ENCODE data around the gene FCAR.

DNA sequence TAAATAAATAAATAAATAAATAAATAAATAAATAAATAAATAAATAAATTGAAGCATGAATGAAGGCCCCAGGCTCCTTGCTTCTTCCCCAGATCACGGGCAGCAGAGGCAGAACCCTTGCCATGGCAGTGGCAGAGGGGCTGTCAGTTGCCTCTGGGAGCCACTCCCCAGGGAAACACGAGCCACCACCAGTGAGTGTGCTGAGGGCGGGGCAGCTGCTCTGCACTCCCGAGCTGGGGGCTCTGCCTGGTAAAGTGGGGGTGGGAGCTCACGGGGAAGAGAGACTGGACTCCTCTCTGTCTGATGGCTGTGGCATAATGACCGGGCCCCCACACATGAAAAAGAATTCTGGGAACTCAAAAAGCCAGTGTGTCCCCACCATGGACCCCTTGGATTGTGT, 7.8 kb downstream of the FCAR start:
- TF ChIP-seq ESRRA (CRISPR knock-in tag; IDR thresholded peaks at IDR 0.05; ENCODE audit: borderline replicate concordance) (no peak), MYBL2 (CRISPR knock-in tag; IDR thresholded peaks at IDR 0.05) (no peak), ETV6 (CRISPR knock-in tag; IDR thresholded peaks at IDR 0.05) (no peak), SP1 (CRISPR knock-in tag; conservative IDR thresholded peaks at IDR 0.05) (no peak), FOXP1 (CRISPR knock-in tag; IDR thresholded peaks at IDR 0.05; ENCODE audit: borderline replicate concordance) (no peak), TEAD4 (CRISPR knock-in tag; IDR thresholded peaks at IDR 0.05) (no peak), FOXJ3 (CRISPR knock-in tag; IDR thresholded peaks at IDR 0.05; ENCODE audit: borderline replicate concordance) (no peak)
- TF ChIP-seq, protein P1, sequence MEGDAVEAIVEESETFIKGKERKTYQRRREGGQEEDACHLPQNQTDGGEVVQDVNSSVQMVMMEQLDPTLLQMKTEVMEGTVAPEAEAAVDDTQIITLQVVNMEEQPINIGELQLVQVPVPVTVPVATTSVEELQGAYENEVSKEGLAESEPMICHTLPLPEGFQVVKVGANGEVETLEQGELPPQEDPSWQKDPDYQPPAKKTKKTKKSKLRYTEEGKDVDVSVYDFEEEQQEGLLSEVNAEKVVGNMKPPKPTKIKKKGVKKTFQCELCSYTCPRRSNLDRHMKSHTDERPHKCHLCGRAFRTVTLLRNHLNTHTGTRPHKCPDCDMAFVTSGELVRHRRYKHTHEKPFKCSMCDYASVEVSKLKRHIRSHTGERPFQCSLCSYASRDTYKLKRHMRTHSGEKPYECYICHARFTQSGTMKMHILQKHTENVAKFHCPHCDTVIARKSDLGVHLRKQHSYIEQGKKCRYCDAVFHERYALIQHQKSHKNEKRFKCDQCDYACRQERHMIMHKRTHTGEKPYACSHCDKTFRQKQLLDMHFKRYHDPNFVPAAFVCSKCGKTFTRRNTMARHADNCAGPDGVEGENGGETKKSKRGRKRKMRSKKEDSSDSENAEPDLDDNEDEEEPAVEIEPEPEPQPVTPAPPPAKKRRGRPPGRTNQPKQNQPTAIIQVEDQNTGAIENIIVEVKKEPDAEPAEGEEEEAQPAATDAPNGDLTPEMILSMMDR (IDR thresholded peaks at IDR 0.05), result no peak
- TF ChIP-seq, protein P2, sequence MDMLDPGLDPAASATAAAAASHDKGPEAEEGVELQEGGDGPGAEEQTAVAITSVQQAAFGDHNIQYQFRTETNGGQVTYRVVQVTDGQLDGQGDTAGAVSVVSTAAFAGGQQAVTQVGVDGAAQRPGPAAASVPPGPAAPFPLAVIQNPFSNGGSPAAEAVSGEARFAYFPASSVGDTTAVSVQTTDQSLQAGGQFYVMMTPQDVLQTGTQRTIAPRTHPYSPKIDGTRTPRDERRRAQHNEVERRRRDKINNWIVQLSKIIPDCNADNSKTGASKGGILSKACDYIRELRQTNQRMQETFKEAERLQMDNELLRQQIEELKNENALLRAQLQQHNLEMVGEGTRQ (CRISPR knock-in tag; IDR thresholded peaks at IDR 0.05), result no peak
- TF ChIP-seq, protein P3, sequence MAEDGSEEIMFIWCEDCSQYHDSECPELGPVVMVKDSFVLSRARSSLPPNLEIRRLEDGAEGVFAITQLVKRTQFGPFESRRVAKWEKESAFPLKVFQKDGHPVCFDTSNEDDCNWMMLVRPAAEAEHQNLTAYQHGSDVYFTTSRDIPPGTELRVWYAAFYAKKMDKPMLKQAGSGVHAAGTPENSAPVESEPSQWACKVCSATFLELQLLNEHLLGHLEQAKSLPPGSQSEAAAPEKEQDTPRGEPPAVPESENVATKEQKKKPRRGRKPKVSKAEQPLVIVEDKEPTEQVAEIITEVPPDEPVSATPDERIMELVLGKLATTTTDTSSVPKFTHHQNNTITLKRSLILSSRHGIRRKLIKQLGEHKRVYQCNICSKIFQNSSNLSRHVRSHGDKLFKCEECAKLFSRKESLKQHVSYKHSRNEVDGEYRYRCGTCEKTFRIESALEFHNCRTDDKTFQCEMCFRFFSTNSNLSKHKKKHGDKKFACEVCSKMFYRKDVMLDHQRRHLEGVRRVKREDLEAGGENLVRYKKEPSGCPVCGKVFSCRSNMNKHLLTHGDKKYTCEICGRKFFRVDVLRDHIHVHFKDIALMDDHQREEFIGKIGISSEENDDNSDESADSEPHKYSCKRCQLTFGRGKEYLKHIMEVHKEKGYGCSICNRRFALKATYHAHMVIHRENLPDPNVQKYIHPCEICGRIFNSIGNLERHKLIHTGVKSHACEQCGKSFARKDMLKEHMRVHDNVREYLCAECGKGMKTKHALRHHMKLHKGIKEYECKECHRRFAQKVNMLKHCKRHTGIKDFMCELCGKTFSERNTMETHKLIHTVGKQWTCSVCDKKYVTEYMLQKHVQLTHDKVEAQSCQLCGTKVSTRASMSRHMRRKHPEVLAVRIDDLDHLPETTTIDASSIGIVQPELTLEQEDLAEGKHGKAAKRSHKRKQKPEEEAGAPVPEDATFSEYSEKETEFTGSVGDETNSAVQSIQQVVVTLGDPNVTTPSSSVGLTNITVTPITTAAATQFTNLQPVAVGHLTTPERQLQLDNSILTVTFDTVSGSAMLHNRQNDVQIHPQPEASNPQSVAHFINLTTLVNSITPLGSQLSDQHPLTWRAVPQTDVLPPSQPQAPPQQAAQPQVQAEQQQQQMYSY (CRISPR knock-in tag; IDR thresholded peaks at IDR 0.05), result no peak
- TF ChIP-seq, protein P4, sequence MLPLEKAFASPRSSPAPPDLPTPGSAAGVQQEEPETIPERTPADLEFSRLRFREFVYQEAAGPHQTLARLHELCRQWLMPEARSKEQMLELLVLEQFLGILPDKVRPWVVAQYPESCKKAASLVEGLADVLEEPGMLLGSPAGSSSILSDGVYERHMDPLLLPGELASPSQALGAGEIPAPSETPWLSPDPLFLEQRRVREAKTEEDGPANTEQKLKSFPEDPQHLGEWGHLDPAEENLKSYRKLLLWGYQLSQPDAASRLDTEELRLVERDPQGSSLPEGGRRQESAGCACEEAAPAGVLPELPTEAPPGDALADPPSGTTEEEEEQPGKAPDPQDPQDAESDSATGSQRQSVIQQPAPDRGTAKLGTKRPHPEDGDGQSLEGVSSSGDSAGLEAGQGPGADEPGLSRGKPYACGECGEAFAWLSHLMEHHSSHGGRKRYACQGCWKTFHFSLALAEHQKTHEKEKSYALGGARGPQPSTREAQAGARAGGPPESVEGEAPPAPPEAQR (CRISPR knock-in tag; IDR thresholded peaks at IDR 0.05), result no peak
- TF ChIP-seq, protein P5, sequence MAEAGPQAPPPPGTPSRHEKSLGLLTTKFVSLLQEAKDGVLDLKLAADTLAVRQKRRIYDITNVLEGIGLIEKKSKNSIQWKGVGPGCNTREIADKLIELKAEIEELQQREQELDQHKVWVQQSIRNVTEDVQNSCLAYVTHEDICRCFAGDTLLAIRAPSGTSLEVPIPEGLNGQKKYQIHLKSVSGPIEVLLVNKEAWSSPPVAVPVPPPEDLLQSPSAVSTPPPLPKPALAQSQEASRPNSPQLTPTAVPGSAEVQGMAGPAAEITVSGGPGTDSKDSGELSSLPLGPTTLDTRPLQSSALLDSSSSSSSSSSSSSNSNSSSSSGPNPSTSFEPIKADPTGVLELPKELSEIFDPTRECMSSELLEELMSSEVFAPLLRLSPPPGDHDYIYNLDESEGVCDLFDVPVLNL (CRISPR knock-in tag; IDR thresholded peaks at IDR 0.05; ENCODE audit: borderline replicate concordance, low read depth), result no peak
- TF ChIP-seq, protein P6, sequence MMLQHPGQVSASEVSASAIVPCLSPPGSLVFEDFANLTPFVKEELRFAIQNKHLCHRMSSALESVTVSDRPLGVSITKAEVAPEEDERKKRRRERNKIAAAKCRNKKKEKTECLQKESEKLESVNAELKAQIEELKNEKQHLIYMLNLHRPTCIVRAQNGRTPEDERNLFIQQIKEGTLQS (CRISPR knock-in tag; conservative IDR thresholded peaks at IDR 0.05), result no peak

All from WTC11 (cell line).